ENCODE measurements around the gene ATP6V0A1.

- TF ChIP-seq CTCF (IDR thresholded peaks at IDR 0.05) (no peak), POLR2A (IDR thresholded peaks at IDR 0.05) (no peak)
Observed at GRCh38 chr17:42527932-42528331, 69.3 kb downstream of the ATP6V0A1 start.
